ENCODE data around the gene PRTN3. TPM values are rescaled to one million over a fixed set of nuclear protein-coding genes. Genes with fewer than 3 reads are reported as not detected.

The PRTN3 gene
- total RNA-seq = 0.49 TPM in 1 of 2 replicates, not detected in the other

GRCh38 chr19:840519-841206, at the start of gene PRTN3:
Gene PRTN3, plus strand, starts transcription at chr19:840999. Its CDS starts 10 bp downstream, at chr19:841009.

GRCh38 chr19:796692-797527, 43.9 kb upstream of the PRTN3 start, which contains the start of gene PTBP1:
Gene PTBP1, plus strand, starts transcription at chr19:797452. Its CDS starts 46 bp downstream, at chr19:797498.

GRCh38 chr19:821825-822503, 18.8 kb upstream of the PRTN3 start, which contains the start of gene PLPPR3:
Gene PLPPR3, minus strand, starts transcription at chr19:821955. Its CDS starts 396 bp downstream, at chr19:821559.

GRCh38 chr19:827710-828321, 13.0 kb upstream of the PRTN3 start, which contains the start of gene AZU1:
Gene AZU1, plus strand, starts transcription at chr19:827837. Its CDS starts 10 bp downstream, at chr19:827847.

GRCh38 chr19:852136-853013, 11.6 kb downstream of the PRTN3 start, which contains the start of gene ELANE:
Gene ELANE, plus strand, starts transcription at chr19:852303. Its CDS starts 26 bp downstream, at chr19:852329.

GRCh38 chr19:858868-859843, 18.4 kb downstream of the PRTN3 start, which contains the start of gene CFD:
Gene CFD, plus strand, starts transcription at chr19:859664. Its CDS starts 26 bp downstream, at chr19:859690.

GRCh38 chr19:892894-893689, 52.3 kb downstream of the PRTN3 start, which contains the start of the genes MED16 and RNU6-9:
Gene MED16, minus strand, starts transcription at chr19:893187. Its CDS starts 2,056 bp downstream, at chr19:891131.
Gene RNU6-9, plus strand, starts transcription at chr19:893484.

Other genes with a start within 250 kb of the PRTN3 start
- 35.1 and 38.7 TPM in 2 replicates for gene POLRMT, start 207.5 kb upstream of the PRTN3 start, total RNA-seq
- not detected in 2 replicates for gene FGF22, start 201.1 kb upstream of the PRTN3 start, total RNA-seq
- 139 and 142 TPM in 2 replicates for gene RNF126, start 177.8 kb upstream of the PRTN3 start, total RNA-seq
- gene FSTL3, start 164.6 kb upstream of the PRTN3 start, total RNA-seq = 207 and 297 TPM in 2 replicates
- not detected in 2 replicates for gene PRSS57, start 145.5 kb upstream of the PRTN3 start, total RNA-seq
- gene PALM, start 132.1 kb upstream of the PRTN3 start, total RNA-seq = 6.7 TPM in 2 replicates
- 73.5 and 106 TPM in 2 replicates for gene MISP, start 89.9 kb upstream of the PRTN3 start, total RNA-seq
- gene PTBP1, start 43.5 kb upstream of the PRTN3 start, total RNA-seq = 154 and 246 TPM in 2 replicates
- 0.56 TPM in 2 replicates for gene PLPPR3, start 19.0 kb upstream of the PRTN3 start, total RNA-seq
- not detected in 2 replicates for gene AZU1, start 13.2 kb upstream of the PRTN3 start, total RNA-seq
- gene ELANE, start 11.3 kb downstream of the PRTN3 start, total RNA-seq = not detected in 2 replicates
- gene CFD, start 18.7 kb downstream of the PRTN3 start, total RNA-seq = 3.5 and 6.6 TPM in 2 replicates
- 47.1 and 48.6 TPM in 2 replicates for gene MED16, start 52.2 kb downstream of the PRTN3 start, total RNA-seq
- gene RNU6-9, start 52.5 kb downstream of the PRTN3 start, total RNA-seq = not detected in 2 replicates
- gene R3HDM4, start 72.2 kb downstream of the PRTN3 start, total RNA-seq = 57.1 and 58.6 TPM in 2 replicates
- 0.14 TPM in 1 of 2 replicates, not detected in the other for gene KISS1R, start 76.3 kb downstream of the PRTN3 start, total RNA-seq
- gene ARID3A, start 85.0 kb downstream of the PRTN3 start, total RNA-seq = 5.3 and 13.5 TPM in 2 replicates
- 70.8 and 71.6 TPM in 2 replicates for gene WDR18, start 143.3 kb downstream of the PRTN3 start, total RNA-seq
- gene GRIN3B, start 159.4 kb downstream of the PRTN3 start, total RNA-seq = 4.4 and 6.3 TPM in 2 replicates
- 150 and 164 TPM in 2 replicates for gene TMEM259, start 180.1 kb downstream of the PRTN3 start, total RNA-seq
- not detected in 2 replicates for gene RNU6-2, start 180.5 kb downstream of the PRTN3 start, total RNA-seq
- 247 and 249 TPM in 2 replicates for gene CNN2, start 185.6 kb downstream of the PRTN3 start, total RNA-seq
- 14.7 and 21.7 TPM in 2 replicates for gene ABCA7, start 199.1 kb downstream of the PRTN3 start, total RNA-seq
- 9.0 and 12.5 TPM in 2 replicates for gene ARHGAP45, start 226.2 kb downstream of the PRTN3 start, total RNA-seq

All from airway epithelial cell (primary cell).